ENCODE results near the gene ZNF750. TPM values are rescaled to one million over a fixed set of nuclear protein-coding genes. Genes with fewer than 3 reads are reported as not detected.

Gene ZNF750
- total RNA-seq, 1 donor from 2014 or later = 0.34 TPM

GRCh38 chr17:82815354-82815753 lies 24.5 kb downstream of the ZNF750 start:
- Histone ChIP-seq H3K9ac (ENCODE audit: low read length) (no peak overlapping the region), H4K20me1 (ENCODE audit: insufficient read depth, low read length) (no peaks in the 10 kb centered on the region), H3K36me3 (ENCODE audit: insufficient read depth, low read length) (peaks cover 5% of the 10 kb centered on the region), H3K4me2 (ENCODE audit: low read length) (no peak overlapping the region), H2AFZ (ENCODE audit: low read depth, low read length) (no peak overlapping the region), H3K9me3 (ENCODE audit: insufficient read depth, low read depth, low read length) (peaks cover 4% of the 10 kb centered on the region), H3K27me3 (ENCODE audit: insufficient read depth, low read length) (no peaks in the 10 kb centered on the region), H3K4me3 (ENCODE audit: insufficient read depth, low read depth, low read length) (no peak overlapping the region), H3K27ac (ENCODE audit: low read depth, low read length) (no peak overlapping the region), H3K4me1 (ENCODE audit: insufficient read depth, low read length) (no peaks in the 10 kb centered on the region), H3K79me2 (ENCODE audit: insufficient read depth, low read length) (peaks cover 3% of the 10 kb centered on the region)
- Mint-ChIP-seq H3K27ac (ENCODE audit: unreplicated experiment) (no peak overlapping the region), H3K27me3 (ENCODE audit: low read depth, unreplicated experiment) (no peaks in the 10 kb centered on the region), H3K4me1 (ENCODE audit: low read depth, unreplicated experiment) (no peaks in the 10 kb centered on the region), H3K9me3 (ENCODE audit: unreplicated experiment) (no peaks in the 10 kb centered on the region), H3K36me3 (ENCODE audit: low read depth, unreplicated experiment) (peaks cover 10% of the 10 kb centered on the region), H3K4me3 (ENCODE audit: unreplicated experiment) (no peak overlapping the region)
- TF ChIP-seq CTCF (IDR thresholded peaks at IDR 0.05; ENCODE audit: insufficient read depth, low read depth, low read length) = no peak
- no peak for TF ChIP-seq EZH2 (IDR thresholded peaks at IDR 0.05; ENCODE audit: insufficient read depth, low read length)
- FAIRE-seq (no peak), DNase-seq (ENCODE audit: low read depth) (no peak)

- Histone ChIP-seq H3K27me3 (ENCODE audit: insufficient read depth, low read length) (no peaks in the 10 kb centered on the region), H3K4me2 (ENCODE audit: low read length) (no peak overlapping the region), H3K4me3 (ENCODE audit: insufficient read depth, low read depth, low read length) (no peak overlapping the region), H3K4me1 (ENCODE audit: insufficient read depth, low read length) (peaks cover 4% of the 10 kb centered on the region), H3K9me3 (ENCODE audit: insufficient read depth, low read depth, low read length) (no peaks in the 10 kb centered on the region), H2AFZ (ENCODE audit: low read depth, low read length) (no peak overlapping the region), H3K9ac (ENCODE audit: low read length) (no peak overlapping the region), H3K79me2 (ENCODE audit: insufficient read depth, low read length) (no peaks in the 10 kb centered on the region), H3K27ac (ENCODE audit: low read depth, low read length) (no peak overlapping the region), H3K36me3 (ENCODE audit: insufficient read depth, low read length) (peaks cover 5% of the 10 kb centered on the region), H4K20me1 (ENCODE audit: insufficient read depth, low read length) (no peaks in the 10 kb centered on the region)
- TF ChIP-seq CTCF (IDR thresholded peaks at IDR 0.05; ENCODE audit: insufficient read depth, low read depth, low read length) (no peak), EZH2 (IDR thresholded peaks at IDR 0.05; ENCODE audit: insufficient read depth, low read length) (no peak)
- Mint-ChIP-seq H3K4me1 (ENCODE audit: low read depth, unreplicated experiment) (no peaks in the 10 kb centered on the region), H3K9me3 (ENCODE audit: unreplicated experiment) (no peaks in the 10 kb centered on the region), H3K4me3 (ENCODE audit: unreplicated experiment) (no peak overlapping the region), H3K27me3 (ENCODE audit: low read depth, unreplicated experiment) (no peaks in the 10 kb centered on the region), H3K27ac (ENCODE audit: unreplicated experiment) (no peak overlapping the region), H3K36me3 (ENCODE audit: low read depth, unreplicated experiment) (peaks cover 10% of the 10 kb centered on the region)
- FAIRE-seq (no peak), DNase-seq (ENCODE audit: low read depth) (no peak)
Observed at GRCh38 chr17:82814834-82815233, 25.0 kb downstream of the ZNF750 start.

GRCh38 chr17:82813299-82814051 lies 26.3 kb downstream of the ZNF750 start:
- H3K36me3 Mint-ChIP-seq (ENCODE audit: low read depth, unreplicated experiment) = peaks cover 8% of the 10 kb centered on the region
- FAIRE-seq = no peak

More at GRCh38 chr17:82813299-82814051, 26.3 kb downstream of the ZNF750 start:
- no peaks in the 10 kb centered on the region for H3K9me3 Mint-ChIP-seq (ENCODE audit: unreplicated experiment)
- Histone ChIP-seq H3K9ac (ENCODE audit: low read length) (no peak overlapping the region), H3K9me3 (ENCODE audit: insufficient read depth, low read depth, low read length) (no peaks in the 10 kb centered on the region), H3K27me3 (ENCODE audit: insufficient read depth, low read length) (no peaks in the 10 kb centered on the region), H3K79me2 (ENCODE audit: insufficient read depth, low read length) (no peaks in the 10 kb centered on the region), H4K20me1 (ENCODE audit: insufficient read depth, low read length) (no peaks in the 10 kb centered on the region), H3K36me3 (ENCODE audit: insufficient read depth, low read length) (peaks cover 5% of the 10 kb centered on the region), H3K4me2 (ENCODE audit: low read length) (no peak overlapping the region), H3K4me1 (ENCODE audit: insufficient read depth, low read length) (peaks cover 4% of the 10 kb centered on the region), H2AFZ (ENCODE audit: low read depth, low read length) (no peak overlapping the region), H3K27ac (ENCODE audit: low read depth, low read length) (no peak overlapping the region), H3K4me3 (ENCODE audit: insufficient read depth, low read depth, low read length) (no peak overlapping the region)
- no peak overlapping the region for H3K4me3 Mint-ChIP-seq (ENCODE audit: unreplicated experiment)
- no peaks in the 10 kb centered on the region for H3K27me3 Mint-ChIP-seq (ENCODE audit: low read depth, unreplicated experiment)
- no peak for TF ChIP-seq CTCF (IDR thresholded peaks at IDR 0.05; ENCODE audit: insufficient read depth, low read depth, low read length)
- no peak for TF ChIP-seq EZH2 (IDR thresholded peaks at IDR 0.05; ENCODE audit: insufficient read depth, low read length)
- H3K27ac Mint-ChIP-seq (ENCODE audit: unreplicated experiment) = no peak overlapping the region
- no peak for DNase-seq (ENCODE audit: low read depth)
- H3K4me1 Mint-ChIP-seq (ENCODE audit: low read depth, unreplicated experiment) = no peaks in the 10 kb centered on the region
